Karpas-422 (cell line): ENCODE measurements around the gene KIF25. TPM values are rescaled to one million over a fixed set of nuclear protein-coding genes. Genes with fewer than 3 reads are reported as not detected.

ENCODE experiments used
- DNase-seq: peaks from one replicate; pipeline ENCODE4 v3.0.0-alpha.2; 2015
- H2AFZ ChIP-seq: fragments of 200-600 bp; sonication (generic); 2 replicates; pipeline ENCODE4 v1.6.1; 2014; ENCODE audit warnings: antibody characterized with exemption, low read length, mixed read lengths
- H3K27ac ChIP-seq: fragments of 200-600 bp; sonication (generic); 2 replicates; pipeline ENCODE4 v1.5.1; 2014; ENCODE audit warnings: mild to moderate bottlenecking, low read length, moderate library complexity
- H3K27me3 ChIP-seq: fragments of 200-600 bp; sonication (generic); 2 replicates; pipeline ENCODE4 v1.6.1; 2014; ENCODE audit warnings: low read length, mixed read lengths
- H3K36me3 ChIP-seq: fragments of 200-600 bp; sonication (generic); 2 replicates; pipeline ENCODE4 v1.6.1; 2014; ENCODE audit warnings: low read length, mixed read lengths; ENCODE audit not compliant: insufficient read depth
- H3K4me1 ChIP-seq: fragments of 200-600 bp; sonication (generic); 2 replicates; pipeline ENCODE4 v1.6.1; 2014; ENCODE audit warnings: mild to moderate bottlenecking, low read length, mixed read lengths
- H3K4me2 ChIP-seq: fragments of 200-600 bp; sonication (generic); 2 replicates; pipeline ENCODE4 v1.6.1; 2014; ENCODE audit warnings: low read length, low read depth, mild to moderate bottlenecking; ENCODE audit not compliant: poor library complexity, severe bottlenecking
- H3K4me3 ChIP-seq: fragments of 200-600 bp; sonication (generic); 2 replicates; pipeline ENCODE4 v1.5.1; 2014; ENCODE audit warnings: mild to moderate bottlenecking, antibody characterized with exemption, low read length, mixed read lengths
- H3K79me2 ChIP-seq: fragments of 200-600 bp; sonication (generic); 2 replicates; pipeline ENCODE4 v1.6.1; 2014; ENCODE audit warnings: mild to moderate bottlenecking, low read length, mixed read lengths
- H3K9ac ChIP-seq: fragments of 200-600 bp; sonication (generic); 2 replicates; pipeline ENCODE4 v1.6.0; 2014; ENCODE audit warnings: low read length
- H3K9me2 ChIP-seq: fragments of 200-600 bp; sonication (generic), shearing (Covaris generic); replicated peaks from 2 replicates; pipeline ENCODE4 v1.6.0; 2014; ENCODE audit warnings: mild to moderate bottlenecking, low read length, moderate library complexity; ENCODE audit not compliant: insufficient read depth
- H3K9me3 ChIP-seq: fragments of 300-700, 200-600 bp; sonication (generic); 2 replicates; pipeline ENCODE4 v1.6.1; 2014; ENCODE audit warnings: low read length, mixed read lengths
- H4K20me1 ChIP-seq: fragments of 200-600 bp; sonication (generic); 2 replicates; pipeline ENCODE4 v1.6.1; 2014; ENCODE audit warnings: mild to moderate bottlenecking, antibody characterized with exemption, low read length, low read depth; ENCODE audit not compliant: insufficient read depth
- total RNA-seq: library from RNA; depleted of rRNA; stranded (reverse); fragments of >200 nt; shearing (Covaris generic); gene quantifications from 2 replicates; pipeline ENCODE4 v1.2.3, GENCODE V29; 2014; ENCODE audit warnings: low replicate concordance

The KIF25 gene
- total RNA-seq, 1 experiment from 2014 or later: not detected

GRCh38 chr6:168053086-168053956 is 55.9 kb downstream of the KIF25 start:
- Histone ChIP-seq H3K9ac (no peak overlapping the region), H2AFZ (no peak overlapping the region), H3K36me3 (no peaks in the 10 kb centered on the region), H3K27me3 (no peaks in the 10 kb centered on the region), H3K9me3 (no peaks in the 10 kb centered on the region), H4K20me1 (0 out of 2 replicates have a peak, but pooled peaks cover 2% of the 10 kb centered on the region), H3K79me2 (no peaks in the 10 kb centered on the region), H3K4me2 (no peak overlapping the region), H3K4me3 (no peak overlapping the region), H3K9me2 (no peaks in the 10 kb centered on the region), H3K27ac (no peak overlapping the region), H3K4me1 (no peaks in the 10 kb centered on the region)
- DNase-seq: no peak

GRCh38 chr6:168053957-168054471 is 56.5 kb downstream of the KIF25 start:
- Histone ChIP-seq H2AFZ (no peak overlapping the region), H3K27me3 (no peaks in the 10 kb centered on the region), H3K79me2 (no peaks in the 10 kb centered on the region), H4K20me1 (0 out of 2 replicates have a peak, but pooled peaks cover 2% of the 10 kb centered on the region), H3K36me3 (no peaks in the 10 kb centered on the region), H3K4me1 (no peaks in the 10 kb centered on the region), H3K9me3 (no peaks in the 10 kb centered on the region), H3K9ac (no peak overlapping the region), H3K9me2 (no peaks in the 10 kb centered on the region), H3K4me2 (no peak overlapping the region), H3K4me3 (no peak overlapping the region), H3K27ac (no peak overlapping the region)
- DNase-seq: no peak

GRCh38 chr6:168054765-168055560 is 57.5 kb downstream of the KIF25 start:
- Histone ChIP-seq H3K4me1 (no peaks in the 10 kb centered on the region), H3K9me2 (no peaks in the 10 kb centered on the region), H3K9me3 (no peaks in the 10 kb centered on the region), H3K79me2 (no peaks in the 10 kb centered on the region), H2AFZ (no peak overlapping the region), H3K36me3 (no peaks in the 10 kb centered on the region), H3K4me2 (no peak overlapping the region), H4K20me1 (0 out of 2 replicates have a peak, but pooled peaks cover 2% of the 10 kb centered on the region), H3K4me3 (no peak overlapping the region), H3K27me3 (no peaks in the 10 kb centered on the region), H3K9ac (no peak overlapping the region), H3K27ac (no peak overlapping the region)
- DNase-seq: no peak

- no peaks in the 10 kb centered on the region for H3K9me2 ChIP-seq
- H2AFZ ChIP-seq: no peak overlapping the region
- no peaks in the 10 kb centered on the region for H3K79me2 ChIP-seq
- H3K4me1 ChIP-seq: no peaks in the 10 kb centered on the region
- H3K27ac ChIP-seq: no peak overlapping the region
- no peaks in the 10 kb centered on the region for H3K9me3 ChIP-seq
- no peaks in the 10 kb centered on the region for H3K27me3 ChIP-seq
- no peak overlapping the region for H3K4me3 ChIP-seq
- no peaks in the 10 kb centered on the region for H3K36me3 ChIP-seq
- DNase-seq: no peak
- H3K9ac ChIP-seq: no peak overlapping the region
- no peak overlapping the region for H3K4me2 ChIP-seq
- 0 out of 2 replicates have a peak, but pooled peaks cover 2% of the 10 kb centered on the region for H4K20me1 ChIP-seq
Measured at GRCh38 chr6:168055696-168056489, 58.4 kb downstream of the KIF25 start.

- no peaks in the 10 kb centered on the region for H3K9me3 ChIP-seq
- H3K27ac ChIP-seq: no peak overlapping the region
- H3K27me3 ChIP-seq: no peaks in the 10 kb centered on the region
- no peak overlapping the region for H3K4me2 ChIP-seq
- H3K79me2 ChIP-seq: no peaks in the 10 kb centered on the region
- H3K4me3 ChIP-seq: no peak overlapping the region
- H3K9ac ChIP-seq: no peak overlapping the region
- H3K36me3 ChIP-seq: no peaks in the 10 kb centered on the region
- 0 out of 2 replicates have a peak, but pooled peaks cover 2% of the 10 kb centered on the region for H4K20me1 ChIP-seq
- H3K9me2 ChIP-seq: no peaks in the 10 kb centered on the region
- no peak overlapping the region for H2AFZ ChIP-seq
- H3K4me1 ChIP-seq: no peaks in the 10 kb centered on the region
- peak; percentile 11 for DNase-seq
Measured at GRCh38 chr6:168056892-168057527, 59.5 kb downstream of the KIF25 start.

GRCh38 chr6:168057836-168058235 is 60.4 kb downstream of the KIF25 start:
- Histone ChIP-seq H3K27me3 (no peaks in the 10 kb centered on the region), H4K20me1 (0 out of 2 replicates have a peak, but pooled peaks cover 2% of the 10 kb centered on the region), H3K9ac (no peak overlapping the region), H2AFZ (no peak overlapping the region), H3K9me2 (no peaks in the 10 kb centered on the region), H3K9me3 (no peaks in the 10 kb centered on the region), H3K4me1 (no peaks in the 10 kb centered on the region), H3K36me3 (no peaks in the 10 kb centered on the region), H3K4me2 (no peak overlapping the region), H3K4me3 (no peak overlapping the region), H3K27ac (no peak overlapping the region), H3K79me2 (no peaks in the 10 kb centered on the region)
- no peak for DNase-seq

- H4K20me1 ChIP-seq: 0 out of 2 replicates have a peak, but pooled peaks cover 2% of the 10 kb centered on the region
- peak; percentile 56 for DNase-seq
- no peak overlapping the region for H2AFZ ChIP-seq
- no peak overlapping the region for H3K4me2 ChIP-seq
- no peaks in the 10 kb centered on the region for H3K27me3 ChIP-seq
- no peak overlapping the region for H3K9ac ChIP-seq
- H3K4me3 ChIP-seq: no peak overlapping the region
- H3K27ac ChIP-seq: no peak overlapping the region
- no peaks in the 10 kb centered on the region for H3K4me1 ChIP-seq
- no peaks in the 10 kb centered on the region for H3K79me2 ChIP-seq
- no peaks in the 10 kb centered on the region for H3K36me3 ChIP-seq
- no peaks in the 10 kb centered on the region for H3K9me2 ChIP-seq
- no peaks in the 10 kb centered on the region for H3K9me3 ChIP-seq
Measured at GRCh38 chr6:168058691-168059551, 61.5 kb downstream of the KIF25 start.
